HepG2 (cell line): ENCODE measurements around the gene THRAP3. TPM values are rescaled to one million over a fixed set of nuclear protein-coding genes. Genes with fewer than 3 reads are reported as not detected.

ENCODE experiments used
- FOXC1 ChIP-seq: sonication (generic); formaldehyde crosslinking; IDR thresholded peaks from 2 replicates; pipeline ENCODE4 v1.8.0; 2022; ENCODE audit warnings: mild to moderate bottlenecking, missing genetic modification reagents, borderline replicate concordance
- FOXK2 ChIP-seq: fragments of 450-650 bp; IDR thresholded peaks from 2 replicates; pipeline ENCODE4 v1.6.1; 2016
- FOXO1 ChIP-seq: sonication (generic); formaldehyde crosslinking; IDR thresholded peaks from 2 replicates; pipeline ENCODE4 v1.4.0; 2020; ENCODE audit warnings: missing genetic modification reagents
- GATAD1 ChIP-seq: IDR thresholded peaks from 2 replicates; pipeline ENCODE4 v1.6.1; 2016; ENCODE audit warnings: missing genetic modification reagents, missing compliant biosample characterization
- HOXA7 ChIP-seq: sonication (generic); formaldehyde crosslinking; IDR thresholded peaks from 2 replicates; pipeline ENCODE4 v1.8.1; 2022; ENCODE audit warnings: mild to moderate bottlenecking, missing genetic modification reagents, moderate library complexity
- KDM3A ChIP-seq: IDR thresholded peaks from 2 replicates; pipeline ENCODE4 v1.6.1; 2018; ENCODE audit warnings: low read depth, missing compliant biosample characterization
- MXI1 ChIP-seq: IDR thresholded peaks from 3 replicates; pipeline ENCODE4 v1.6.1; 2012; ENCODE audit warnings: low read depth, low read length, inconsistent platforms, borderline replicate concordance
- MYC ChIP-seq: sonication (generic); formaldehyde crosslinking; IDR thresholded peaks from 2 replicates; pipeline ENCODE4 v1.9.0; 2021; ENCODE audit warnings: missing genetic modification reagents, borderline replicate concordance
- NR2C2 ChIP-seq: sonication (generic); formaldehyde crosslinking; IDR thresholded peaks from 2 replicates; pipeline ENCODE4 v1.4.0; 2020; ENCODE audit warnings: missing genetic modification reagents, mild to moderate bottlenecking, moderate library complexity, borderline replicate concordance
- REPIN1 ChIP-seq: sonication (generic); formaldehyde crosslinking; IDR thresholded peaks from 2 replicates; pipeline ENCODE4 v1.8.0; 2022; ENCODE audit warnings: missing genetic modification reagents, low read depth, mild to moderate bottlenecking, borderline replicate concordance
- SCMH1 ChIP-seq: sonication (generic); formaldehyde crosslinking; IDR thresholded peaks from 2 replicates; pipeline ENCODE4 v1.9.0; 2021; ENCODE audit warnings: missing genetic modification reagents, mild to moderate bottlenecking, borderline replicate concordance
- SOX13 ChIP-seq, 3 experiments: fragments of 450-650 bp in 1 of 3; sonication (generic) in 1 of 3; formaldehyde crosslinking in 1 of 3; IDR thresholded peaks in 2 of 3; conservative IDR thresholded peaks in 1 of 3; 2 replicates each; pipeline versions ENCODE4 v1.5.0 to v1.6.1; 2016 to 2020; ENCODE audit warnings: antibody characterized with exemption in 1 of 3, mild to moderate bottlenecking in 1 of 3, missing compliant biosample characterization in 1 of 3, missing genetic modification reagents in 1 of 3, moderate library complexity in 1 of 3
- SUZ12 ChIP-seq: fragments of 150-350 bp; IDR thresholded peaks from 2 replicates; pipeline ENCODE4 v1.6.1; 2014; ENCODE audit warnings: low read depth, low read length
- THAP11 ChIP-seq: IDR thresholded peaks from 2 replicates; pipeline ENCODE4 v1.6.1; 2016; ENCODE audit warnings: missing biosample characterization, missing genetic modification reagents
- ZNF225 ChIP-seq: sonication (generic); formaldehyde crosslinking; IDR thresholded peaks from 2 replicates; pipeline ENCODE4 v1.4.0; 2020; ENCODE audit warnings: mild to moderate bottlenecking, missing genetic modification reagents
- ZNF276 ChIP-seq: sonication (generic); formaldehyde crosslinking; IDR thresholded peaks from 2 replicates; pipeline ENCODE4 v1.4.0; 2020; ENCODE audit warnings: mild to moderate bottlenecking, low read depth, missing genetic modification reagents
- ZNF543 ChIP-seq: sonication (generic); formaldehyde crosslinking; IDR thresholded peaks from 2 replicates; pipeline ENCODE4 v1.4.0; 2020; ENCODE audit warnings: mild to moderate bottlenecking, missing genetic modification reagents
- ZNF609 ChIP-seq: sonication (generic); formaldehyde crosslinking; IDR thresholded peaks from 2 replicates; pipeline ENCODE4 v1.4.0; 2020; ENCODE audit warnings: mild to moderate bottlenecking, missing genetic modification reagents, borderline replicate concordance
- ZNF629 ChIP-seq: sonication (generic); formaldehyde crosslinking; conservative IDR thresholded peaks from 2 replicates; pipeline ENCODE4 v1.5.0; 2020; ENCODE audit warnings: missing genetic modification reagents
- ZNF770 ChIP-seq: sonication (generic); formaldehyde crosslinking; IDR thresholded peaks from 2 replicates; pipeline ENCODE4 v1.5.0; 2020; ENCODE audit warnings: mild to moderate bottlenecking, missing genetic modification reagents
- polyA plus RNA-seq, 8 experiments: library from polyadenylated mRNA; depleted of rRNA in 3 of 8; stranded (reverse) in 7 of 8; unstranded in 1 of 8; fragments of >200 nt; fragmentation: Illumina TruSeq in 4 of 8; extraction: Trizol in 4 of 8; gene quantifications; 2 replicates each; pipeline versions ENCODE4 v1.2.1 to v1.2.3, GENCODE V29; 2011 to 2016; ENCODE audit warnings: low read depth in 4 of 8, missing spikeins in 1 of 8, mixed read lengths in 1 of 8; ENCODE audit not compliant: insufficient read depth in 1 of 8
- total RNA-seq, 5 experiments: library from RNA; depleted of rRNA; stranded (reverse); fragments of >200 nt; fragmentation: Illumina TruSeq; extraction: Trizol; gene quantifications; 2 replicates each; pipeline ENCODE4 v1.2.3, GENCODE V29; 2016; ENCODE audit warnings: low read depth in 1 of 5

The THRAP3 gene
- total and polyA plus RNA-seq, 2 of the 13 experiments (the other 11 are each of a cell fraction or from before 2014, with no cell fraction given) = 45.0 to 92.6 TPM

- peak; percentile 74; the same call in 1 of the 2 replicates for TF ChIP-seq ZNF609
- TF ChIP-seq MYC (CRISPR knock-in tag) = peak; percentile 72; the same call in 1 of the 2 replicates
- no peak for TF ChIP-seq KDM3A (CRISPR knock-in tag)
- peak; percentile 79 for TF ChIP-seq NR2C2 (CRISPR knock-in tag)
- TF ChIP-seq MXI1 = peak; percentile 93; the same call in 1 of the 3 replicates
- TF ChIP-seq SOX13 (IDR thresholded peaks at IDR 0.05) = peak; percentile 57
- peak in 1 of 2 experiments; percentile 90; a peak in 2 of 4 replicates for TF ChIP-seq SOX13 (CRISPR knock-in tag; conservative IDR thresholded peaks at IDR 0.05 in 1 of 2, IDR thresholded peaks at IDR 0.05 in 1 of 2)
- TF ChIP-seq FOXK2 = peak; percentile 62; the same call in 1 of the 2 replicates
- no peak for TF ChIP-seq SUZ12
- peak; percentile 61; the same call in 1 of the 2 replicates for TF ChIP-seq FOXO1
- no peak for TF ChIP-seq ZNF543 (CRISPR knock-in tag)
- no peak for TF ChIP-seq ZNF276
- no peak for TF ChIP-seq FOXC1 (CRISPR knock-in tag)
- TF ChIP-seq GATAD1 (CRISPR knock-in tag) = no peak; the same call in 1 of the 2 replicates
- no peak for TF ChIP-seq SCMH1 (CRISPR knock-in tag)
- peak; percentile 46; the same call in 1 of the 2 replicates for TF ChIP-seq ZNF629
- no peak for TF ChIP-seq ZNF225 (CRISPR knock-in tag)
- TF ChIP-seq HOXA7 (CRISPR knock-in tag) = no peak
- TF ChIP-seq THAP11 (CRISPR knock-in tag) = peak; percentile 72
- peak; percentile 47; the same call in 1 of the 2 replicates for TF ChIP-seq REPIN1
- peak; percentile 77 for TF ChIP-seq ZNF770
These were observed 15.8 kb downstream of the THRAP3 start (continued) for GRCh38 chr1:36239941-36240637.
